Type B pancreatic cell (in vitro differentiated cells): Measurements from ENCODE around the gene ZNF821. TPM values are rescaled to one million over a fixed set of nuclear protein-coding genes. Genes with fewer than 3 reads are reported as not detected.

Source experiments
- DNase-seq: peaks from one replicate; pipeline ENCODE4 v3.0.0; 2021; ENCODE audit warnings: mixed read lengths; ENCODE audit not compliant: unreplicated experiment; ENCODE audit errors: extremely low spot score
- H3K27ac Mint-ChIP-seq: 2 replicates; pipeline ENCODE4 v1.8.0; 2021; ENCODE audit warnings: mild to moderate bottlenecking, mixed read lengths
- H3K27me3 Mint-ChIP-seq: 2 replicates; pipeline ENCODE4 v1.8.0; 2021; ENCODE audit warnings: mixed read lengths
- H3K36me3 Mint-ChIP-seq: 2 replicates; pipeline ENCODE4 v1.8.0; 2021; ENCODE audit warnings: mixed read lengths
- H3K4me1 Mint-ChIP-seq: one replicate; pipeline ENCODE4 v1.8.0; 2021; ENCODE audit warnings: mixed read lengths; ENCODE audit not compliant: unreplicated experiment
- H3K4me3 Mint-ChIP-seq: 2 replicates; pipeline ENCODE4 v1.8.0; 2021; ENCODE audit warnings: mild to moderate bottlenecking, mixed read lengths
- H3K9me3 Mint-ChIP-seq: 2 replicates; pipeline ENCODE4 v1.8.0; 2021; ENCODE audit warnings: mixed read lengths
- total RNA-seq: library from RNA; stranded (reverse); gene quantifications from 2 replicates; pipeline ENCODE4 v1.2.1, GENCODE V29; 2021; ENCODE audit warnings: low replicate concordance
- TF ChIP-seq, protein P1 (sequence below): fragments of 200-600 bp; sonication (generic); conservative IDR thresholded peaks from 2 replicates; pipeline ENCODE4 v1.5.0; 2021; ENCODE audit warnings: antibody characterized with exemption, mild to moderate bottlenecking

Gene ZNF821
- total RNA-seq, 1 donor from 2014 or later, result 18.5 TPM

DNA sequence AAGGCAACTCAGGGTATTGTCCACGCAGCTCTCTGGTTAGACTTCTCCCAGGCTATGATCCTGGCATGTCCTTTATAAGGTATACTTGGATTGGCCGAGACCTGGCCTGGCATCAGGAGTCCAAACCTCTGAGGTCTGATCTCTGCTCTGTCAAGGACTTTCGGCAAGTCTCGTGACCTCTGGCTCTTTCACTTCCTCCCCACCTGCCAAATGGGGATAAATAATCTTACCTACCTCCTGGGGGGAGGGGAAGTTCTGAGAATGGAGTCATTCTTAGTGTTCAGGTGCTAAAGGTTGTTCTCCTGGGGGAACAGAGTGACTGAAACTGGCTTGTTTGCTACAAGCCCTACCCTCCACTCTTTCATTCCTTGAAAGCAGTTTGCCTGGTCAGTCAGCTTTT, 30.6 kb downstream of the ZNF821 start:
- H3K4me3 Mint-ChIP-seq, result no peak overlapping the region
- no peaks in the 10 kb centered on the region for H3K9me3 Mint-ChIP-seq
- no peak for DNase-seq
- no peak overlapping the region for H3K27ac Mint-ChIP-seq
- H3K36me3 Mint-ChIP-seq, result peaks cover 21% of the 10 kb centered on the region
- no peaks in the 10 kb centered on the region for H3K27me3 Mint-ChIP-seq
- H3K4me1 Mint-ChIP-seq, result no peaks in the 10 kb centered on the region
- TF ChIP-seq, protein P1, sequence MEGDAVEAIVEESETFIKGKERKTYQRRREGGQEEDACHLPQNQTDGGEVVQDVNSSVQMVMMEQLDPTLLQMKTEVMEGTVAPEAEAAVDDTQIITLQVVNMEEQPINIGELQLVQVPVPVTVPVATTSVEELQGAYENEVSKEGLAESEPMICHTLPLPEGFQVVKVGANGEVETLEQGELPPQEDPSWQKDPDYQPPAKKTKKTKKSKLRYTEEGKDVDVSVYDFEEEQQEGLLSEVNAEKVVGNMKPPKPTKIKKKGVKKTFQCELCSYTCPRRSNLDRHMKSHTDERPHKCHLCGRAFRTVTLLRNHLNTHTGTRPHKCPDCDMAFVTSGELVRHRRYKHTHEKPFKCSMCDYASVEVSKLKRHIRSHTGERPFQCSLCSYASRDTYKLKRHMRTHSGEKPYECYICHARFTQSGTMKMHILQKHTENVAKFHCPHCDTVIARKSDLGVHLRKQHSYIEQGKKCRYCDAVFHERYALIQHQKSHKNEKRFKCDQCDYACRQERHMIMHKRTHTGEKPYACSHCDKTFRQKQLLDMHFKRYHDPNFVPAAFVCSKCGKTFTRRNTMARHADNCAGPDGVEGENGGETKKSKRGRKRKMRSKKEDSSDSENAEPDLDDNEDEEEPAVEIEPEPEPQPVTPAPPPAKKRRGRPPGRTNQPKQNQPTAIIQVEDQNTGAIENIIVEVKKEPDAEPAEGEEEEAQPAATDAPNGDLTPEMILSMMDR, result no peak

DNA sequence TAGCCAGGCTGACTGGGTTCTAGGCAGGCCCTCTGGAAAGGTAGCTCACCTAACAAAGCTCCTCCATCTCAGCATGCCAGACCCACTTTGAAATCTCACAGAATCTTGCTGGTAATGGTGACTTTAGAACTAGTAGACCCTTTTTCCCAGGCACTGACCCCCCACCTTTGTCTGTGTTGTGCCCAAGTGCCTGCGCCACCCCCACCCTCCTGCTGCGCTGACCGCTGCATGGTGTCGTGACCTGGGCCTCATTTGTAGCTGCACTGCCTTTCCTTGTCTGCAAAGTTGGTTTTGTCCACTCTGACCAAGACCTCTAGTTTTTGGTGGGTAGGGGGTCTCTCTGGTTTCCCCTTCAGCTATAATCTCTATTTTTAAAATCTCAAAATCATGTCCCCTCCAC, 31.4 kb downstream of the ZNF821 start:
- Mint-ChIP-seq H3K27ac (no peak overlapping the region), H3K4me1 (peaks cover 1% of the 10 kb centered on the region), H3K27me3 (no peaks in the 10 kb centered on the region), H3K36me3 (peaks cover 26% of the 10 kb centered on the region), H3K9me3 (no peaks in the 10 kb centered on the region), H3K4me3 (no peak overlapping the region)
- TF ChIP-seq, protein P1, result no peak
- DNase-seq, result no peak

DNA sequence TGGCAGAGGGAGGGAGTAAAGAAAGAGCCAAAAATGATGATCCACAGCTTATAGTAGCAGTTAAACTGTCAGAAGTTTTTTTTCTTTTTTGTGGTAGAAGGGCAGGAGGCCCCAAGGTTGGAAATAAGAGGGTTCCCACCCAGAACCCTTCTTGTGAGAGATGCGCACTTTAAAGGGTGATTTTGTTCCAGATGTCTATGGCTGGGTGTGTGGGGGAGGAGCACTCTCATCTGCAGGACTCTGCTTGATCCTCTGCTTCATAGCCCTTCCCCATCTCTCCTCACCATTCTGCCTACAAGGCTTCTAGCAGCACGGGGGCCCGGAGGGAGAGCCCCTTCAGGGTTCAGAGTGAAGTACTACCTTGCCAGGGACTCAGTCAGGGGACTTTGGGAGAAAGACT, 31.8 kb downstream of the ZNF821 start:
- no peaks in the 10 kb centered on the region for H3K27me3 Mint-ChIP-seq
- no peak overlapping the region for H3K27ac Mint-ChIP-seq
- TF ChIP-seq, protein P1, result no peak
- H3K4me1 Mint-ChIP-seq, result peaks cover 5% of the 10 kb centered on the region
- no peak overlapping the region for H3K4me3 Mint-ChIP-seq
- H3K9me3 Mint-ChIP-seq, result no peaks in the 10 kb centered on the region
- H3K36me3 Mint-ChIP-seq, result peaks cover 26% of the 10 kb centered on the region
- no peak for DNase-seq

DNA sequence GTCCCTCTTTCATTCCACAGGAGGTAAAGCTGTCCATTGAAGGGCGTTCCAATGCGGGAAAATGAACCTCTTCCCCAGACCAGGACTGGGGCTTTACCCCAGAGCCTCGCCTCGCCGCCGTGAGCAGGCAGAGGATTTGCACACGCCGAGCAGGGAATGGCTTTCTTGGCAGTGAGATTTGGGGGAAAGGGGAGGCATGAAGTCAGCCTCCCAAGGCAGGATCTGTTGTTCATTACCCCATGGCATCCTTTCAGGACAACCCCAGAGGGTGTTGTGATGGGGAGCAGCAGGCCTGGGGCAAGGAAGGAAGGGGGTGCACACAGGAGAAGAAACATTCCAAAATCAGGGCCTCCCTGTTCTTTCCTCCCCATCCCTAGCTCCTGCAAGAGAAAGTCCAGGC, 32.2 kb downstream of the ZNF821 start:
- no peak overlapping the region for H3K27ac Mint-ChIP-seq
- peaks cover 26% of the 10 kb centered on the region for H3K36me3 Mint-ChIP-seq

DNA sequence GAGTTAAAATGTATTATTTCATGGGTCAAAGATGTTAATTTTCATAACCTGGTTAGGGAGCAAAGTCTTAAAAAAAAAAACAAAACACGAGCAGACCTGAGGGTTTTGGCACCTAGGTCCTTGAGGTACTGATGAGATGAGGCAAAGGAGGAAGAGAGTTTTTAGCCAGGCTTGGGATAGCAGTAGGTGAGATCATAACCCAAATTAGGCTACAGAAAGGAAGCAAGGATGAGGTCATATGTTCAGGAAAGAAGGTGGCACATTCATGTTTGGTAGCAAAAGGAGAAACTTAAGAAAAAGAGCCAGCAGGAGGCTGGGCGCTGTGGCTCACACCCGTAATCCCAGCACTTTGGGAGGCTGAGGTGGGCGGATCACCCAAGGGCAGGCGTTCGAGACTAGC, 35.4 kb downstream of the ZNF821 start:
- peaks cover 17% of the 10 kb centered on the region for H3K36me3 Mint-ChIP-seq
- TF ChIP-seq, protein P1, result no peak
- DNase-seq, result no peak
- no peak overlapping the region for H3K27ac Mint-ChIP-seq
- H3K9me3 Mint-ChIP-seq, result no peaks in the 10 kb centered on the region
- H3K27me3 Mint-ChIP-seq, result no peaks in the 10 kb centered on the region
- peaks cover 9% of the 10 kb centered on the region for H3K4me1 Mint-ChIP-seq
- H3K4me3 Mint-ChIP-seq, result no peak overlapping the region

More for the DNA sequence above, 32.2 kb downstream of the ZNF821 start:
- H3K4me1 Mint-ChIP-seq, result peaks cover 9% of the 10 kb centered on the region
- no peaks in the 10 kb centered on the region for H3K9me3 Mint-ChIP-seq
- no peaks in the 10 kb centered on the region for H3K27me3 Mint-ChIP-seq
- TF ChIP-seq, protein P1, result no peak
- no peak for DNase-seq
- no peak overlapping the region for H3K4me3 Mint-ChIP-seq

DNA sequence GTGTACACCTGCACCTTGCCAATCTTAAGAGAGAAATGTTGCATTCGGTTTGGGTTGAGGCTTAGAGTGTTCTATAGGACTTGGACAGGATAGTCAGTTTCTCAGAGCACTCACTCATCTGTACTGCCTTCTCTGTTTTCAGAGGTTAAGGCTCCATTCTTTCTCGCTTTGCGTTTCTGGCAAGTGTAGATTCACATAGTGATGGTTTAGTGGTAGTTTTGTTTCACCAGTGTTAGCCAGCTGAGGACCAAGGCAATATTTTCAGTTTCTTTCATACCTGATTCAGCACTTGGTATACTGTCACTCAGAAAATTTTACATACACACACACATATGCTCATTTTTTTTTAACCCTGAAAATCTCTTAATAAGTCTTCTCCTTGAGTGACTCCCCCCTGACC, 36.9 kb downstream of the ZNF821 start:
- peak overlapping the region; percentile 92 for H3K27ac Mint-ChIP-seq
- H3K4me3 Mint-ChIP-seq, result peak overlapping the region; percentile 93
- peaks cover 17% of the 10 kb centered on the region for H3K36me3 Mint-ChIP-seq
- no peak for DNase-seq
- H3K4me1 Mint-ChIP-seq, result peaks cover 9% of the 10 kb centered on the region
- TF ChIP-seq, protein P1, result no peak
- H3K9me3 Mint-ChIP-seq, result no peaks in the 10 kb centered on the region
- H3K27me3 Mint-ChIP-seq, result no peaks in the 10 kb centered on the region
